ENCODE data around the gene GALNT1.

DNA sequence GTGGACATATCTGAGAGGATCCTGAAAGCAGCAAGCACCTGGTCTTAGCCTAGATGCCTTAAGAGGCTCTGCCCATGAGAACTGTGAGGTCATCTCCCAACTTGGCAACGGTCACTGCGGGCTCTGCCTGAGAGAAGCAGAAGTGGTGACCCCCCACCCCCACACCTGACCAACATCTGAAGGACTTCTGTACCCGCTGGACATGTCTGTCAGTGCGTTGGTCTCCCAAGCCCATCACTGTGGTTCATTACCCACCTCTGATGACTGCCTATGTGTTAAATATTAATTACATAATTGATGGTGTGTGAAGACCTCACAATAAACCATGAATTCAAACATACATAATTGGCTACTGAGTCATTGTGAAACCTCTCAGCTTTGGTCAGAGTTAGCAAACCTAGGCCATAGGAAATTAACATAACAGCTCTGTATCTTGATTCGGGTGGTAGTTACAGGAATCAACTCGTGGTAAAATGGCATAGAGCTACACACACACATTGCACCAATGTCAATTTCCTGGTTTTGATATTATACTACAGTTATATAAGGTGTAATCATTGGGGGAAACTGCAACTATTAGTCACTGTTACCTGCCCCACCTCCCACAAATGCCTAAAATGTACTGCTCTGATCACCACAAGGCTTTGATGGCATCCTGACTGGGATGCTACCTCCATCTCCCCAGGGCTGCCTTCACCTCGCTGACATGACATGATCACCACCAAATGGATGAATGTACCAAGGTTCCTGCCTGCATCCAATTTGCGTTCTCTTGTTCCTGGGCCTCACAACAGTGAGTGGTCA is 4.3 kb upstream of the GALNT1 start:
- no peak for TF ChIP-seq POLR2A (IDR thresholded peaks at IDR 0.05)
- no peak for TF ChIP-seq POLR2AphosphoS5 (IDR thresholded peaks at IDR 0.05)
- TF ChIP-seq, protein P1, sequence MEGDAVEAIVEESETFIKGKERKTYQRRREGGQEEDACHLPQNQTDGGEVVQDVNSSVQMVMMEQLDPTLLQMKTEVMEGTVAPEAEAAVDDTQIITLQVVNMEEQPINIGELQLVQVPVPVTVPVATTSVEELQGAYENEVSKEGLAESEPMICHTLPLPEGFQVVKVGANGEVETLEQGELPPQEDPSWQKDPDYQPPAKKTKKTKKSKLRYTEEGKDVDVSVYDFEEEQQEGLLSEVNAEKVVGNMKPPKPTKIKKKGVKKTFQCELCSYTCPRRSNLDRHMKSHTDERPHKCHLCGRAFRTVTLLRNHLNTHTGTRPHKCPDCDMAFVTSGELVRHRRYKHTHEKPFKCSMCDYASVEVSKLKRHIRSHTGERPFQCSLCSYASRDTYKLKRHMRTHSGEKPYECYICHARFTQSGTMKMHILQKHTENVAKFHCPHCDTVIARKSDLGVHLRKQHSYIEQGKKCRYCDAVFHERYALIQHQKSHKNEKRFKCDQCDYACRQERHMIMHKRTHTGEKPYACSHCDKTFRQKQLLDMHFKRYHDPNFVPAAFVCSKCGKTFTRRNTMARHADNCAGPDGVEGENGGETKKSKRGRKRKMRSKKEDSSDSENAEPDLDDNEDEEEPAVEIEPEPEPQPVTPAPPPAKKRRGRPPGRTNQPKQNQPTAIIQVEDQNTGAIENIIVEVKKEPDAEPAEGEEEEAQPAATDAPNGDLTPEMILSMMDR (IDR thresholded peaks at IDR 0.05), result no peak

Measured in gastroesophageal sphincter (tissue), 3 donors.